Suprapubic skin (tissue), 2 donors: ENCODE data around the gene RAB3A.

Source experiments
- EP300 ChIP-seq: sonication (generic); formaldehyde crosslinking; IDR thresholded peaks from one replicate; pipeline ENCODE4 v1.6.1; 2017; ENCODE audit warnings: antibody characterized with exemption
- POLR2A ChIP-seq, 2 donors: fragments of 450-650 bp; IDR thresholded peaks; one replicate each; pipeline ENCODE4 v1.6.1; 2017; ENCODE audit warnings: antibody characterized with exemption in 2 of 2, mild to moderate bottlenecking in 2 of 2, moderate library complexity in 2 of 2

- TF ChIP-seq EP300 (no peak), POLR2A (IDR thresholded peaks at IDR 0.05) (no peak)
Measured at GRCh38 chr19:18226956-18227780, 23.3 kb upstream of the RAB3A start.
